Superior temporal gyrus (tissue), 1 donor: Measurements from ENCODE around the gene STXBP2.

Experiments used
- DNase-seq: peaks from one replicate; pipeline ENCODE4 v3.0.0-alpha.2; 2016; ENCODE audit errors: extremely low spot score

Gene STXBP2

DNA sequence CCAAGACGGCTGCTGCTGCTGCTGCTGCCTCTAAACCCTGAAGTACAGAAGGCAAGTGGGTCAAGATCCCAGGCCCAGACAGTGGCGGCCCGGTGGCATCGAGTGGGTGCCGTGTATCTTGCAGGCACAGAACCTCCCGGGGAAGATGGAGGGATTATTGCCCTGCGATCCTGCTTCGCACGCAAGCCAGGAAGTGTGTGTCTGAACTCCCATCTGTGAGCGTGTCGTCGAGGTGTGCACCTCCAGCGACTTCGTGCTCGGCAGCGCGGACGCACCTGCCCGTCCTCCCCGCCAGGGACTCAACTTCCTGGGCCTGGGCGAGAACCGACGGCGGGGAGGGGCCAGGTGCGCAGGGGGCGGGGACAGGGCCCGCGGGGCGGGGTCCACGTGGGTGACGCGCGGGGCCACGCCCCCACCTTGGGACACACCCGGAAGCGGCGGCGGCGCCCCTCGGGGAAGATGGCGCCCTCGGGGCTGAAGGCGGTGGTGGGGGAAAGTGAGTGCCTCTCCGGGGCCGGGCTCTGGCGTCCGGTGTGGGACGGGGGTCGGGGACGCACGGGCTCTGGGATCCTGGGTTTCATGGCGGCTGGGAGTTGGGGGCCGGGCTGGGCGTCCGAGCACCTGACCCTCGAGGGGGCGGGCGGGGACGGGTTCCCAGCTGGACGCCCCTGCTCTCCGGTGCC is at the start of gene STXBP2:
STXBP2 (plus strand) TSS at position 420 of the 683 bp plus-strand sequence; CDS start at position 460, 40 bp downstream.
- no peak for DNase-seq

GRCh38 chr19:7589822-7590221 is 47.1 kb upstream of the STXBP2 start:
- DNase-seq, result no peak

DNA sequence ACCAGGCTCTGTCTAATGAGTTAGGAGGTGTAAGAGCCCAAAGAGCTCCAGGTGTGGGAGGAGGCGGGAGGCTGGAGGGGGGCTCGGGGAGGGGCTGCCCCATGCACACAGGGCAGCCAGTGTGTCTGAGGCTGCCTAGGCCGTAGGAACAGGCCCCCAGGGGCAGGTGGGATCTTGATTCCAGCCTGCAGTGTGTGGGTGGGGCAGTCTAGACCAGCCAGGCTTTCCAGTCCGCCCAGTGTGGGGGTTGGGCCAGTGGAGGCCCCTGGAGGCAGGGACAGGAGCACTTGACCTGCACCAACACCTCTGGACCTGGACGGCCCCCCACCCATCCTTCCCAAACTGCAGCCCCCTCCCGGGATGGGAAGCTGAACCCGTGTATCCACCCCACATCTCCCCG is 46.7 kb upstream of the STXBP2 start:
- no peak for DNase-seq

- DNase-seq, result no peak
Measured at GRCh38 chr19:7595466-7596133, 41.3 kb upstream of the STXBP2 start, which contains the start of gene CAMSAP3. TSS of gene CAMSAP3 (plus strand) at chr19:7595863. CDS start at chr19:7596003, 140 bp downstream.

GRCh38 chr19:7596211-7596937 is 40.5 kb upstream of the STXBP2 start:
- no peak for DNase-seq

GRCh38 chr19:7597689-7598088 is 39.2 kb upstream of the STXBP2 start:
- no peak for DNase-seq

DNA sequence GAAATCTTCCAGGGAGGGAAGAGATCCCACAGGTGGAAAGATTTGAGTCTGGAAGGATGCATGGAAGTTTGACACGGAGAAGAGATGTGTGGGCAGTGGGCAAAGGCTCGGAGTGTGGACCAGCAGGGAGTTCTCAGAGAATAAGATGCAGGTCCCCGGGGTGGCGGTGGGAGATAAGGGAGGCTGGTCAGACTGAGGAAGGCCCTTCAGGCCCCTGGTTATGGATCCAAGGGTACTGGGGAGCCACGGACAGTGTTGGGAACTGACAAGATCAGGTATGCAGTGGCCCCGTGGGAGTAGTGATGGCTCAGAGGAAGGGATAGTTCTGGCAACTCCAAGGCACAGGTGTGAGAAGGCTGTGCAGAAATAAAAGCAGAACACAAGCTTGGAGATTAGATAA is 38.7 kb upstream of the STXBP2 start:
- DNase-seq, result no peak

DNA sequence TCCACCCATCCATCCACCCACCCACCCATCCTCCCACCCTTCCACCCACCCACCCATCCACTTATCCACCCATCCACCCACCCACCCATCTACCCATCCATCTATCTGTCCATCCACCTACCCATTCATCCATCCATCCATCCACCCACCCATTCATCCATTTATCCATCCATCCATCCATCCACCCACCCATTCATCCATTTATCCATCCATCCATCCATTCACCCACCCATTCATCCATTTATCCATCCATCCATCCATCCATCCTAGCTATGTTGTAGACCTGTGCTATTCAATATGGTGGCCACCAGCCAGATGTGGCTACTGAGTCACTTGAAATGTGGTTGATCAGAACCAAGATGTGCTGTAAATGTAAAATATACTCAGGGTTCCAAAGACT is 36.2 kb upstream of the STXBP2 start:
- no peak for DNase-seq

- DNase-seq, result no peak
Measured at GRCh38 chr19:7602240-7602934, 34.5 kb upstream of the STXBP2 start.

- no peak for DNase-seq
Measured at GRCh38 chr19:7602935-7603497, 33.9 kb upstream of the STXBP2 start.

DNA sequence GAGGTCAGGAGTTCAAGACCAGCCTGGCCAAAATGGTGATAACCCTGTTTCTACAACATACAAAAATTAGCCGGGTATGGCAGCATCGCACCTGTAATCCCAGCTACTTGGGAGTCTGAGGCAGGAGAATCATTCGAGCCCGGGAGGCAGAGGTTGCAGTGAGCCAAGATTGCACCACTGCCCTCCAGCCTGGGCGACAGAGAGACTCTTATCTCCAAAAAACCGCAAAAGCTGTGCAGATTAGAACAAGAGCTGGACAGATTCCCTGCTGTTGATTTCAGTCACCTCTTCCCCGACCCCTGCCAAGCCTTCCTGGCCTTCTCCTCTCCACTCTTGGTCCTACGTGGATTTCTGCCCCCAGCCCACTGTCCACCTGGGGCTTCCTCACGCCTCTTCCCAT is 33.0 kb upstream of the STXBP2 start:
- DNase-seq, result no peak

DNA sequence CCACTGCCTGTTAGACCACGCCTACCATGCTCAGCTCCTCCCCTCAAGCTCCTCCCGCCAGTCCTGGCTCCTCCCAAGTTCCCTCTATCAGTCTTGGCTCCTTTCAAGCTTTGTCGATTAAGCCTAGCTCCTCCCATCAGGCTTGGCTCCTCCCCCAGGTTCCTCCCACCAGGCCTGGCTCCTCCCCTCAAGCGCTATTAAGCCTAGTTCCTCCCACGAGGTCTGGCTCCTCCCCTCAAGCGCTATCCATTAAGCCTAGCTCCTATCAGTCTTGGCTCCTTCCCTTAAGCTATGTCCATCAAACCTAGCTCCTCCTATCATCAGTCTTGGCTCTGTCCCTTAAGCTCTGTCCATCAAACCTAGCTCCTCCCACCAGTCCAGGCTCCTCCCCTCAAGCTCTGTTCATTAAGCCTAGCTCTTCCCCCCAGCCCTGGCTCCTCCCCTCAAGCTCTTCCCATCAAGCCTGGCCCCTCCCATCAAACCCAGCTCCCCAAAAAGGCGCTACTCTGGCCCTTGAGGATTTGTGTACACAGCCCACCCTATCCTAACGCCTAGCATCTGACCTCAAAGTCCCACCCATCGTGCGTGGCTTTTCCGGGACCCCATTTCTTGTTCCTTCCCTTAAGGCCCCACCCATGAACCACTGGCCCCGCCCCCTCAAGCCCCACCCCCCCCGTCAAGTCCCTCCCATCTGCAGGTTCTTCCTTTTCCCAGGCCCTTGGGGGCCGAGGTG is 31.3 kb upstream of the STXBP2 start:
- no peak for DNase-seq

GRCh38 chr19:7606289-7606688 is 30.6 kb upstream of the STXBP2 start:
- no peak for DNase-seq

GRCh38 chr19:7607212-7607873 is 29.6 kb upstream of the STXBP2 start:
- no peak for DNase-seq

- DNase-seq, result no peak
Measured at GRCh38 chr19:7607874-7608560, 28.9 kb upstream of the STXBP2 start.

- no peak for DNase-seq
Measured at GRCh38 chr19:7610491-7611240, 26.2 kb upstream of the STXBP2 start.

GRCh38 chr19:7611541-7612279 is 25.2 kb upstream of the STXBP2 start:
- no peak for DNase-seq
